Activated CD8-positive, alpha-beta memory T cell treated with anti-CD3 and anti-CD28 coated beads for 1 hour (primary cell): Measurements from ENCODE around the gene ZNF407.

Source experiments
- DNase-seq, 2 donors: peaks; one replicate each; pipeline ENCODE4 v3.0.0-alpha.2; 2020; ENCODE audit warnings: low read depth in 1 of 2; ENCODE audit errors: extremely low read depth in 1 of 2

ZNF407 gene

DNA sequence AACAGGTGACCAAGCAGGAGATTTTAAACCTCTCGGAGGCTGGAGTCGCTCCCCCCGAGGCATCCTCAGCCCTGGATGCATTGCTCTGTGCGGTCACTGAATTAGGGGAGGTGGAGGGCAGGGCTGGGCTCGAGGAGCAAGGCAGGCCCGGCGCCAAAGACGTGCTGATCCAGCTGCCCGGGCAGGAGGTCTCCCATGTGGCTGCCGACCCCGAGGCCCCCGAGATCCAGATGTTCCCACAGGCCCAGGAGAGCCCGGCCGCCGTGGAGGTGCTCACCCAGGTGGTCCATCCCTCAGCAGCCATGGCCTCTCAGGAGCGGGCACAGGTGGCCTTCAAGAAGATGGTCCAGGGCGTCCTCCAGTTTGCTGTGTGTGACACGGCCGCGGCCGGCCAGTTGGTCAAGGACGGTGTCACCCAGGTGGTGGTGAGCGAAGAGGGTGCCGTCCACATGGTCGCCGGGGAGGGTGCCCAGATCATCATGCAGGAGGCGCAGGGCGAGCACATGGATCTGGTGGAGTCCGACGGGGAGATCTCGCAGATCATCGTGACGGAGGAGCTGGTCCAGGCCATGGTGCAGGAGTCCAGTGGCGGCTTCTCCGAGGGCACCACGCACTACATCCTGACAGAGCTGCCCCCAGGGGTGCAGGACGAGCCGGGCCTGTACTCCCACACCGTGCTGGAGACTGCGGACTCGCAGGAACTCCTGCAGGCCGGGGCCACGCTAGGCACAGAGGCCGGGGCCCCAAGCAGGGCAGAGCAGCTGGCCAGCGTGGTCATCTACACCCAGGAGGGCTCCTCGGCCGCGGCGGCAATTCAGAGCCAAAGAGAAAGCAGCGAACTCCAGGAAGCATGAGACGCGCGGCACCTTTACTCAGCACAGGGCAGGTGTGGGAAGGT, 466.2 kb downstream of the ZNF407 start:
- DNase-seq: no peak

DNA sequence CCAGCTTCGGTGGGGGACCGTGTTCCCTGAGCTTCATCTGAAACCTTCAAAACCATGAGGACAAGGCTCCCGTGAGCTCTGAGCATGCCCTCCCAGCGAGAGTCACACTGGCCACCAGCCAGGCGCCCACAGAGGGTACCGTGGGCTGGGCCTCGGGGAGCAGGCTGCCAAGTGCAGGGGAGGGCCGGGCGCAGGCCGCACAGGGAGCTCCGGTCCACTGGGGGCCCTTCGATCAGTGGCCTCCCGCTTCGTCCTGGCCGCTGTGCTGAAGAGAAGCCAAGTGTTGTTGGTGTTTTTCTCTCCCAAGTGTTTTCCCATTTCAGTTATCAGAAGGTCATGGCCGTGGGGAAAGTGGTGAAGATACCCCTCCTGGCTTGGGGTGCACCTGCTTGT, 466.8 kb downstream of the ZNF407 start:
- DNase-seq: no peak

DNA sequence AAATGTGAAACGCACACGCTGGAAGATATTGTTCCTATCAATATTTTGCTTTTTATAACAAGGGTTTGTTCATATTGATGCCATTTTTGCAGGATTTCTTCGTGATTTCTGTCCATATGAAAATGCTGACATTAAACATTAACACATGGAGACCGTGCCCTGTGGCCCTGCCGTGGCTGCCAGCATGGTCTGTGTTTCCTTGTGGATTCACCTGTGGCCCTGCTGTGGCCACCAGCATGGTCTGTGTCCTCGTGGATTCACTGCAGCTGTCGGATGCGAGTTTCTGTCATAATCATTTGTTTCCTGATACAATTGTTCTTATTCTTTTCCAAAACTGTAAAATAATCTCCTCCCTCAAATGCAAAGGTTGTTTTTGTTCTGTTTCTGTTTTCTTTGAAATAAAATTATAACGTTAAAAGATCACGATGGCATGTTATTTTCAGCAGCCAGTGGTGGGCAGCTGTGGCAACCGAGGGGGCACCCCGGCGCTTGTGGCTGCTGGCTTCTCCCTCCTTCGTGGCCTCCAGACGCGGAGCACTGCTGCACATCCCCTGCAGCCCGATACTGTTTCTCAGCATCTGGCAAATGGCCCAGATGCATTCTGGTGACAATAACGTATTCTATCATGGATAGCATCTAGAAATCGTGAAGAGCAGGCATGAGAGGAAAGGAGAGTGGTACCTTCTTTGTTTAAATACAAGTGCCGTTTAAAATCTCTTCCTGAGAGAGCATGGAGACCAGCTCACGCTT, 467.8 kb downstream of the ZNF407 start:
- no peak for DNase-seq

DNA sequence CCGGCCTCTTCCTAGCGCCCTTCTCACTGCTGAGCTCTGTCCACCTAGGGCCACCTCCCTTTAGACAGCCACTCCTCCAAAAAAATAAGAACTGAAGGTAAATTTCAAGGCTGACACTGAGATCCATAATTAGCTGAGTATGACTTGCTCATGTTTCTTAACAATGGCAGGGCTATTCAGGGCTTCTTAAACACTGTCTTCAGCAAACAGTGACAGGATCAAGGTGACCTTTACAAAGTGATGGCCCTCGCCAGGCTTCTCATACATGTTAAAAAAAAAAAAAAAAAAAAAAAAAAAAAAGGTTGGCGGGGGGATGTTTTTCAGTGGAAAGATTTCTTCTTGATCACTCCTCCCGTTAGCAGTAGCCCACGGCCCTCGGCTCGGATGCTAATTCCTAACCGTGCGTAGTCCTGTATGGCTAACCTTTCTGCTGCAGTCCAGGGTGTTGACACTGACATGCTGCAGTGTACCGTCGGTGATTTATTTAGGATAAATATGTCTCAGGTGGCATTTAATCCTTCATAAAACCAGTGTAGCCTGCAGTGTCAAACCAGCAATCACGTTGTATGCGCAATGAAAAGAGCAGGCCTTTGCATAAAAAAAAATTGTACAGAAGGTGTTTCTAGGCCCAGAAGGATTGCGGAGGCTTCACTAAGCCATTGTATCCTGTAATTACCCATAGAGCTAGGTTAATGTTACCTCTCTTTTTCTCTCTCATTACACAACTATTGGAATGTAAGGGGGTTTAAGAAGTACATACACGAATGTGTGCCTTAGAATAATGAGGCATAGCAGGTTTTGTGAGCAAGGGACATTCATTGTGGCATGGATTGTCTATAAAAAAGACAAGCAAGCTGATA, 468.6 kb downstream of the ZNF407 start:
- DNase-seq: no peak

DNA sequence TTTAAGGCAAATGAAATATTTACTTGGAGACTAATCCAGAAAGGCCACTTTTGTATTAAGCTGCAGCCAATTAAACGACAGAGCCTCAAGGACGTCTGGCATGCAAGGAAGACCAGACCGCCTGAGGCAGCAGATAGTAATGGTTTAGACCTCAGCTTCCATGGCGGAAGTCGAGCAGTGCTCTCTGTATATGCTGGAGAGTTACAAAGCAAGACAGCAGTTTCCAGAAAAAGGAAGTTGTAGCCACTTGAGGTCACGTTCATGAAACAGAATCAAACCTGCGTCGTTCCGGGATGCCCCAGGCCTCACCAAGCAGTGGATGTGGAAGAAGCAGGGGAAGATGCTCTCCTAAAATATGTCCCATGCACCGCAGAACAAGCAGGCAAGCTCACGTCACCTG, 469.3 kb downstream of the ZNF407 start:
- DNase-seq: no peak

DNA sequence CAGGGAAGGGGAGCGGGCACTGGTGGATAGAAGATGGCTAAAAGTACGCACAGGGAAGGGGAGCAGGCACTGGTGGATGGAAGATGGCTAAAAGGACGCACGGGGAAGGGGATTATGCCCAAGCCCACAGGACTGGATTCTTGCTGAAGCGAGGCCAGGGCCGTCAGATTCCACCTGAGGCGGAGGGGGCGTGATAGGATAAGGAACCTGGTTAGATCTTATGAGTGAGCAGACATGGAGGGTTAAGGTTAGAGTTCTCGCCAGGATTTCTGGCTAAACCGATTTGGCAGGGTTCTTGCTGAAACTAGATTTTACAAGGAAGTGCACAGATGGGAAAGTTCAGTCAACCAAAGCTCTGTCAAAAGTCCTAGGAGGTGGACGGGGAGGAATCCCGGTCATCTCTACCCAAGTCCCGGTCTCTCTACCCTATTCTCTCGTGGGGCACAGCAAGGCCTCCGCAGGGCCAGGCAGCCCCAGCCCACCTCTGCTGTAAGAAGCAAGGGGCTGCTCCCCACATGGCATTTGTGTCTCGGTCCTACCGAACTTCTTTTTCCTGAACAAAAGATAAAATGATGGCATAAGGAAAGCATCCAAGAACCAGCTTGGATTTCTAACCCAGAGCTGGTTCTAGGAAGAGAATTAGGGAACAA, 470.5 kb downstream of the ZNF407 start:
- DNase-seq: no peak

DNA sequence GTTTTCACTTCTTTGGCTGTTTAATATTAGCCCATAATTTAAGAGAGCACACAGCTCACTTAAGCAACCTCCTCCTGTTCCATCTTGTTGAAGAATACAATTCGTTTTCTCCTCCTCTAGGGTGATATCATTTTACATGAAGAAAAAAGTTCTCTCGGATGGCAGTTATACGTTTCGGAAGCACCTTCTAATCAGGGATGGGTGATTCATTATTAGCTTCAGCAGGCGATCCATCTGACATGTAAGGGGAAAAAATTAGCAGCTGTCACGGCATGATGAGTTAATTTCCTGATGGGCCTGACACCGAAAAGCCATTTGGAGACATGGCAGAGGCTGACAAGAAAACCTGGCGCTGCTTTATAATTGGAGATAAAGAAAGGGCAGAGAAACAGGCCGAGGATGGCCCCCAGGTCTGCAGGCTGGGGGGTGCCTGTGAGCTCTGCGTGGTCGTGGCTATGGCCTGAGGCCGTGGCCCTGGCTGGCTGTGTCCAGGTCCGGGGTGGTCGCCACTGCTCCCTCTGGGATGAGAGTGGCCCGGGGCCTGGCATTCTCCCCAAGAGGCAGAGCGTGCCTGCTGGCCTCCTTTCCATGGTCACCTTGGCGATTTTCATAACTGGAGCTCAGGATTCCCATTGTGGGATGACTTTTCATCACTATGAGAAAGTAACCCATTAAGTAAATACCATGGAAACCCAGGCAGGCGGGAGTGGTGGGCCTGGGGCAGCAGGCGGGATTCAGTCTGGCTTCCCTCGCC, 471.2 kb downstream of the ZNF407 start:
- no peak for DNase-seq

DNA sequence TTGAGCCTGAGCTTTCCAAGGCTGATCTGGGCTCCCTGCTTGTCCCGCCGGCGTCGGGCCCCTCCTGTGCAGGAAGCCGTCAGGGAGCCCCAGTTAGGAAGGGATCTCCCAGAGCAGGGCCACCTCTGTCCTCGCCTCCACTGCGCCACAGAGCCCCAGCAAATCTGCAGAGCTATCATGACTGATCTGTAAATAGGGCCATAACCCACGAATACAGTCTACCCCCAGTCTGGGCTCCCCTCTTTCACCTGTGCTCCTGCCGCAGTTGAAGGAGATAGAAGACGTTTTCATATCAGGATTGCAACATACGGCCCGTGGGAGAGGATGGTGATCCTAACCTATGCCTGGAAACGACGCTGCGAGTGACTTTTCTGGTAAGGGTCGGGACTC, 472.6 kb downstream of the ZNF407 start:
- no peak for DNase-seq

DNA sequence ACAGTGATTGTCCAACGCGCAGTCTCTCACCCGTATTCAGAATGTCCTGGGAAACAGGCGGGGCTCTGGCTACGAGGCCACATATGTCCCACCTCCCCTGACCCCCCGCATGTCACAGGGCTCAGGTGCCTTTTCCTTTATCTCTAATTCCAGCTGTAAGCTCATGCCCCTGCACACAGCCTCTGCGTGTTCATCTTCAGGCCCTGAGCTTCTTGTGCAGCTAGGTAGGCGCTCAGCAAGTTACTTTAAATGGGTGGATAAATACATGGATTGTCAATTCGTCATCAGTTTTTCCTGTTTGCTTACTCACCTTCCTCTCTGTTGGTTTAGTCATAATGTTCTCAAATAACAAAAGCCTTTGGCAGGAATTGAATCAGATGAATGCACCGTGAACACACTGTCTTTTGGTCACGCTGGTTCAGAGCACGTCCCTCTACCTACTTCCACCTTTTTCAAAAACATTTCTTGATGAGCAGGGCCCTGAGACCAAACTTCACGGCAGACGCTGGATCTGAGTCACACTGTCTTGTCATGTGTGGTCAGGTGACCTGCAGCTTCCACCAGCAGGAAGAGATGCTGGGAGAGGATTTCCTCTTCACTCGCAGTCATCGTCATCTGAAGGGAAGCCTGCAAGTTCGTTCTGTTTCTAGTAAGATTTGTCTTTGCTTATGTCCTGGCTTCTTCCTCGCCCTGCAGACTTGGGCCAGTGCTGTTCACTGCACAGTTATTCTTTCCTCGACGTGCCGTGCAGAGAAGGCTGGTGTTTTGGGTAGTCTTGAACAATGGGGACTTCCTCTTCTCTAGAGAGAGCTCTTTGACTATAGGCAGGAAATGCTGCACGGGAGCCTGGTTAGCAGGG, 473.2 kb downstream of the ZNF407 start:
- peak; percentile 45 to 49 for DNase-seq

DNA sequence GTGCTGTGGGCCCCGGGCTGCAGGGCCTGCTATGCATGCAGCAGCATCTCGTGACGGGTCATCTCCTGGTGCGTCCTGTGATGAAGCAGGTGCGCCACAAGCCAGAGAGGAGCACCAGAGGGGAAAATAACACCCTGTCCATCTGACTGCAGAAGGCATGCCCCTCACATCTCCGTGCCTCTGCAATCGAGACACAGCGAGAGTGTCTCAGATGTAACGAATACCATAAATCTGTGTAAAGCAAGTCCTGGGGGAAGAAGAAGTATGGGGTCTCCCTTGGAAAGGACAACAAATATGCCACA, 473.8 kb downstream of the ZNF407 start:
- DNase-seq: no peak

DNA sequence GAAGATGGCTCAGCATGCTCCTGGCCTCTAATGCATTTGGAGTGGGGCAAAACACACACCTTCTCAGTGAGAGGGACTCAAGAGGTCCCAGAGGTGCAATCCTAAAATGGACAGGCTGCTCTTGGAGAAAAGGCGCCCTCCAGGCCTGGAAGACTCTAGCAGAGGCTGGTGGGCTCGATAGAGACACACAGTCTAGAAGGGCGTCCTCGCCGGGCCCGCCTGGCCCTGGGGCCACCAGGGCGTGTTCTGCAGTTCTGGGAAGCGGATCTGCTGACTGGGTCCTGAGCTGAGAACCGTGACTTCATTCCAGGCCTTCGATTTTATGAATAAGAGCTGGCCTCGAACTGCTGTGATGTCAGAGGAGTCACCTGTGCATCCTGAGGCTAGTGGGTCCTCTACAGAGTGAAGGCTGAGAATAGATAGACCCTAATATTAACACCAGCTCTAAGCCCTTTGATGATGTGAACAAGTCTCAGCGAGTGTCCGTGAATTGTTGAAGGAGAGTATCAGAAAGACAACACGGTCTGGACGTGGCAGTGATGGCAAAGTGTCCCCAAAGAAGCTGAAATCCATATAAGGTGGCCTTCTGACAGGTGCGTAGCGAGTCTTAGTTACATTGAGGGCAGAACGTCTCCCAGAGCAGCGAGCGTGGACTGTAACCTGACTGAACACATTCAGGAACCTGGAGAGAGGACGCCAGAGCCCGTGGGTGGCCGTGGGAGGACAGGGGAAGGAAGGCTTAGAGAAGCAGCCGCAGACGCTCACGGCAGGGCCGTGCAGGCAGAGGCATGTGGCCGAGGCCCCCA, 474.4 kb downstream of the ZNF407 start:
- no peak for DNase-seq

DNA sequence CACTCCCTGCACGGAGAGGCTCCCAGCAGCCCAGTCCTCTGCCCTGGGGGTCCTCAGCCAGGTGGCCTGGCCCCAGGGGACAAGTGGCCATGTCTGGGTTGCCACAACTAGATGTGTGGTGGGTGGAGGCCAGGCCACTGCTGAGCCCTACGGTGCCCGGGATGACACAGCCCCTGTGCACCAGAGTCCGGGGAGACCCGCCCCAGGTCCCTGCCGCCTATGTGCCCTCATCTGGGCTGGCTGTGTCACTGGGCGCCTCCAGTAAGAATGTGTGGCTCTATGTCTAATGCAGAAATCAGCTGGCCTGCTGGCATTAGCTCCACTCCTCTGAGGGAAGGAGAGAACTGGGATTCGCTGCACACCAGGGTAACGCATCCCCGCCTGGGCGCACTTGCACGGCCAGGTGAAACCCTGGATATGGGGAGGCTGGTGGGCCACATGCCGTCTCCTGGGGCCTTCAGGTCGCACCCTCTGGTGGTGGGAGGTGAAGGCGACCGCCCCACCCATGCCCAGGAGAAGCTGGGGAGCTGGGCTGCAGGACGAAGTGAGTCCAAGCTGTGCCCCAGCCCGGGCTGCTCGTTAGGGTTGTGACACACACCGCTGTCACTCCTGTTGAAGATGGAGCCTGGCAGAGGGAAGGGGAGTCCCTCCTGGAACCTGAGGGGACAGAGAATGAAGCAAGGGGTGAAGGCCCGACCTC, 475.2 kb downstream of the ZNF407 start:
- DNase-seq: no peak

DNA sequence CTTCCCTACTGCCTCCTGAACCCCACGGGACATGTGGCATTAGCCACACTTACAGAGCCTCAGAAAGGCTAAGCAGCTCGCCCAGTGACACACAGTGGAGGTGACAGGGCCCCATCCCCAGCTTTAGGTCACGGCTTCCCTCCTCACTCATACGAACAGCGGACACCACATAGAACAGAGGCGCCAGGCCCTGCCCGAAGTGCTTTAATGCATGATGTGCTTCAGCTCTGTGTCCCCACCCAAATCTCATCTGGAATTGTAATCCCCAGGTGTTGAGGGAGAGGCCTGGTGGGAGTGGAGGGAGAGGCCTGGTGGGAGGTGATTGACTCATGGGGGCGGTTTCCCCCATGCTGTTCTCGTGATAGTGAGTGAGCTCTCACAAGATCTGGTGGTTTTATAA, 476.0 kb downstream of the ZNF407 start:
- no peak for DNase-seq

DNA sequence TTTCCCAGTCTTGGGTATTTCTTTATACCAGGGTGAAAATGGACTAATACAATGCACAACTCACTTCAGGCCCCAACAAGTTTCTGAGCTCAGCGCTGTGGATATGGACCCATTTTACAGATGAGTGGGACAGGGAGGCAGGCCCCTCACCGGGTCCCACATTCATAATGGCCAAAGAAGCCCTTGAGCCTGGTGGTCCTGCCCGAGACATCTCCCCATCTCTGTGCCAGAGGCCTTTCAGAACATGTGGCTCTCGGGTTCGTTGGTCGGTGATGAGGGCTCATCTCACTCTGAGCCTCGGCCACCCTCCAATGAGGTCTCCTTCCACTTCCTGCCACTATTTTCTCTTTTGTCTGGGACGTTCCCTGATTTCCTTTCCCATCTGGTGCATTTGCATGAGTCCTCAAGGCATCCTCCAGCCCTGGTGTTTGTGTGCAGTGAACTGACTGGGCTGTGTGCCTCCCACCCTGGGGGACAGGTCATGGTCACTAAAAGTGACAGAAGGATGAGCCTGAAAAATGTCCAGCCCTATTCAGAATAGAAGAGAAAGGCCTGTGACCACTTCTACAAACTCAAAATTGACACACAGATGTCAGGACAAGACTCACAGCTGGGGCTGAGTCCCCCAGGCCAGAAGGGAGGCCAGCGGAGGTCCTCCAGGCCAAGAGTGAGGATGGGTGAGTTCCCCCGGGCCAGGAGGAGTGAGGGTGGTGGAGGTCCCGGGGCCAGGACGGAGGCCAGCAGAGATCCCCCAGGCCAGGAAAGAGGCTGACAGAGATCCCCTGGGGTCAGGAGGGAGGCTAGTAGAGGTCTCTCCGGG, 476.7 kb downstream of the ZNF407 start:
- DNase-seq: no peak

DNA sequence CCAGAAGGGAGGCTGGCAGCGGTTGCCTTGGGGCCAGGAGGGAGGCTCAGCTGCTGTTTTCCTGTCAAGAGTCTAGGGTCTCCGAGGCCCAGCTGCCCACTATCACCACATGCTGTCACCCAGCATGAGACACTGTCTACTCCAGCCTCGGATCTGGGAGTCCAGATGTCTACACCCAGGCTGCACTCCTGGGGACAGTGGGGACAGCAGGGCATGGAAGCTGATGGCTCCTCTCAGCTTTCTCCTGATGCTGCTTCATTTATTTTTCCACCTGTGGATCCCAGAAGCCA, 477.3 kb downstream of the ZNF407 start:
- no peak for DNase-seq

DNA sequence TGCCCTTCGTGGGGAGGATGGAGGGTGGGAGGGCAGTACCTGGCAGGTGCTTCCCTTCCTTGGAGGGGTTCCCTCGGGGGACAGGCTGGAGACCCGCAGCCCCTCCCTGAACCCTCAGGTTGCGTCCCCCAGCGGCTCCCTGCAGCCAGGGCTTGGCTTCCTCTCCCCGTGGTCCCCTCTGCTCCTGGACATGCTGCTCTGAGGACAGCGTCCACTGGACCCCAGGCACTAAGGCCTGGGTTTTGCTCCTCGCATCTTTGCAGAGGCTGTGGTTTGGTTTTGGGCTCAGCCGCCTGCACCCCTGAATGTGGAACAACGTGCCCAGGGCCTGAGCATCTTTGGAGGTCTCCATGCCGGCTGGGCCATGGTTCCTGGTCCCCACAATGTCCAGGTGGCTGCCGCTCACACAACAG, 477.8 kb downstream of the ZNF407 start:
- DNase-seq: no peak

DNA sequence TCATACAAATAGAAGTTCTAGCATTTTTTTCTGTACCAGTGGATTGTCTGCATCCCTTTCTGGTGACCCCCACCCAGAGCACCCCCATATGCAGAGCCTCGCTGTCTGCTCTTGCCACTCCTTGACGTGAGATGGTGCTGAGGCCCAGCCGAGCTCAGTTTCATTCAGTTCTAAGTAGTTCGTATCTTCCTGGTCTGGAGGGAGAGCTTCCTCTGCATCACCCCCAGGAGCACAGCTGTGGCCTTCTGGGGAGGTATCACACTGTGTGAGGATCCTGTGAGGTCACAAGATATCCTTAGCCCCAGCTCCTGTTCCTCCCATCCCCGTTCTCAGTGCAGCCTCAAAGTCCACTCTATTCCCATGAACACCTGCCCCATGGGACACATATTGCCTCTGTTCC, 478.6 kb downstream of the ZNF407 start:
- DNase-seq: no peak
